H1 (cell line): ENCODE data around the gene OCIAD1.

Experiments used
- BCL11A ChIP-seq, 2 experiments: IDR thresholded peaks; one replicate each; pipeline ENCODE4 v1.6.1; 2011; ENCODE audit warnings: low read depth in 2 of 2, low read length in 2 of 2, mild to moderate bottlenecking in 2 of 2
- CBX5 ChIP-seq: fragments of 300-800, 300-1000 bp; sonication (generic); IDR thresholded peaks from 2 replicates; pipeline ENCODE4 v1.7.1; 2016; ENCODE audit warnings: antibody characterized with exemption, low read length, low read depth
- CREB1 ChIP-seq: IDR thresholded peaks from 2 replicates; pipeline ENCODE4 v1.6.1; 2012; ENCODE audit warnings: inconsistent platforms
- EP300 ChIP-seq, 2 experiments: IDR thresholded peaks; 1 replicate in 1 of 2; 2 replicates in 1 of 2; pipeline ENCODE4 v1.6.1; 2011 to 2012; ENCODE audit warnings: low read depth in 2 of 2, low read length in 2 of 2, mild to moderate bottlenecking in 2 of 2, borderline replicate concordance in 1 of 2, inconsistent platforms in 1 of 2, moderate library complexity in 1 of 2
- POLR2A ChIP-seq, 2 experiments: IDR thresholded peaks; 1 replicate in 1 of 2; 2 replicates in 1 of 2; pipeline ENCODE4 v1.6.1; 2011; ENCODE audit warnings: low read depth in 2 of 2, low read length in 2 of 2, mild to moderate bottlenecking in 2 of 2; ENCODE audit errors: control extremely low read depth in 1 of 2
- POLR2AphosphoS5 ChIP-seq: IDR thresholded peaks from 2 replicates; pipeline ENCODE4 v1.6.1; 2011; ENCODE audit warnings: low read depth, low read length
- RFX5 ChIP-seq: IDR thresholded peaks from 2 replicates; pipeline ENCODE4 v1.6.1; 2011; ENCODE audit warnings: low read depth, low read length, improper control_type of control experiment, borderline replicate concordance
- SP4 ChIP-seq: IDR thresholded peaks from 2 replicates; pipeline ENCODE4 v1.6.1; 2012; ENCODE audit warnings: low read length, inconsistent platforms
- SRF ChIP-seq: IDR thresholded peaks from 2 replicates; pipeline ENCODE4 v1.6.1; 2011; ENCODE audit warnings: mild to moderate bottlenecking, low read depth, low read length, moderate library complexity
- TAF1 ChIP-seq: IDR thresholded peaks from 2 replicates; pipeline ENCODE4 v1.6.1; 2011; ENCODE audit warnings: mild to moderate bottlenecking, low read depth, low read length
- ZNF274 ChIP-seq: IDR thresholded peaks from 2 replicates; pipeline ENCODE4 v1.7.0; 2012; ENCODE audit warnings: low read length, borderline replicate concordance; ENCODE audit errors: extremely low read depth
- TF ChIP-seq, protein P1 (sequence below), 3 experiments: IDR thresholded peaks; 1 replicate in 2 of 3; 2 replicates in 1 of 3; pipeline versions ENCODE4 v1.5.1 to v1.6.1; 2011; ENCODE audit warnings: low read length in 3 of 3, mild to moderate bottlenecking in 3 of 3, inconsistent platforms in 2 of 3, low read depth in 1 of 3, moderate library complexity in 1 of 3; ENCODE audit not compliant: insufficient read depth in 1 of 3; ENCODE audit errors: control extremely low read depth in 1 of 3
- TF ChIP-seq, protein P2 (sequence below): IDR thresholded peaks from 2 replicates; pipeline ENCODE4 v1.6.1; 2011; ENCODE audit warnings: low read length, improper control_type of control experiment
- TF ChIP-seq, protein P3 (sequence below): IDR thresholded peaks from 2 replicates; pipeline ENCODE4 v1.6.1; 2011; ENCODE audit warnings: low read depth, mild to moderate bottlenecking, low read length; ENCODE audit not compliant: insufficient read depth

DNA sequence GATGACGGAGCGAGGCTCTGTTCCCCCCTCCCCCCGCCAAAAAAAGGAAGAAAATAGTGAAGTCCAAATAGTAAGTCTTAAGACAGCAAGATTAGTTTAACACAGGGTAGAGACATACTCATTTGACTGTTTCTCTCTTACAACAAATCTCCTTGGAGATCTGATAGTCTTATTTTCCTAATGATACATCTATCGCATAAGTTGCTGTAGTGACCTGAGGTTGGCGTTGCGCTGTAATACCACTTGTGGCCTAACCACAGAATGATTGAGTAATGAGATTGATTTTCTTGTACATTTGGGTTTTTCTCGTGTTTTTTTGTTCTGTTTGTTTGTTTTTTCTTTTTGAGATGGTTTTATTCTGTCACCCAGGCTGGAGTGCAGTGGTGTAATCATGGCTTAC lies 27.2 kb downstream of the OCIAD1 start:
- TF ChIP-seq RFX5 (no peak), EP300 (IDR thresholded peaks at IDR 0.05; ENCODE audit: borderline replicate concordance in 1 of 2, low read depth in 2 of 2, low read length in 2 of 2) (no peak), SRF (no peak), SP4 (no peak), CREB1 (no peak), POLR2AphosphoS5 (no peak), CBX5 (no peak), TAF1 (no peak), BCL11A (IDR thresholded peaks at IDR 0.05; ENCODE audit: low read depth in 2 of 2, low read length in 2 of 2) (no peak), ZNF274 (no peak), POLR2A (IDR thresholded peaks at IDR 0.05; ENCODE audit: control extremely low read depth in 1 of 2, low read depth in 2 of 2, low read length in 2 of 2) (no peak)
- TF ChIP-seq, protein P1, sequence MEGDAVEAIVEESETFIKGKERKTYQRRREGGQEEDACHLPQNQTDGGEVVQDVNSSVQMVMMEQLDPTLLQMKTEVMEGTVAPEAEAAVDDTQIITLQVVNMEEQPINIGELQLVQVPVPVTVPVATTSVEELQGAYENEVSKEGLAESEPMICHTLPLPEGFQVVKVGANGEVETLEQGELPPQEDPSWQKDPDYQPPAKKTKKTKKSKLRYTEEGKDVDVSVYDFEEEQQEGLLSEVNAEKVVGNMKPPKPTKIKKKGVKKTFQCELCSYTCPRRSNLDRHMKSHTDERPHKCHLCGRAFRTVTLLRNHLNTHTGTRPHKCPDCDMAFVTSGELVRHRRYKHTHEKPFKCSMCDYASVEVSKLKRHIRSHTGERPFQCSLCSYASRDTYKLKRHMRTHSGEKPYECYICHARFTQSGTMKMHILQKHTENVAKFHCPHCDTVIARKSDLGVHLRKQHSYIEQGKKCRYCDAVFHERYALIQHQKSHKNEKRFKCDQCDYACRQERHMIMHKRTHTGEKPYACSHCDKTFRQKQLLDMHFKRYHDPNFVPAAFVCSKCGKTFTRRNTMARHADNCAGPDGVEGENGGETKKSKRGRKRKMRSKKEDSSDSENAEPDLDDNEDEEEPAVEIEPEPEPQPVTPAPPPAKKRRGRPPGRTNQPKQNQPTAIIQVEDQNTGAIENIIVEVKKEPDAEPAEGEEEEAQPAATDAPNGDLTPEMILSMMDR (IDR thresholded peaks at IDR 0.05; ENCODE audit: control extremely low read depth in 1 of 3, insufficient read depth in 1 of 3, low read depth in 1 of 3, low read length in 3 of 3): no peak
- TF ChIP-seq, protein P2, sequence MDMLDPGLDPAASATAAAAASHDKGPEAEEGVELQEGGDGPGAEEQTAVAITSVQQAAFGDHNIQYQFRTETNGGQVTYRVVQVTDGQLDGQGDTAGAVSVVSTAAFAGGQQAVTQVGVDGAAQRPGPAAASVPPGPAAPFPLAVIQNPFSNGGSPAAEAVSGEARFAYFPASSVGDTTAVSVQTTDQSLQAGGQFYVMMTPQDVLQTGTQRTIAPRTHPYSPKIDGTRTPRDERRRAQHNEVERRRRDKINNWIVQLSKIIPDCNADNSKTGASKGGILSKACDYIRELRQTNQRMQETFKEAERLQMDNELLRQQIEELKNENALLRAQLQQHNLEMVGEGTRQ: no peak
- TF ChIP-seq, protein P3, sequence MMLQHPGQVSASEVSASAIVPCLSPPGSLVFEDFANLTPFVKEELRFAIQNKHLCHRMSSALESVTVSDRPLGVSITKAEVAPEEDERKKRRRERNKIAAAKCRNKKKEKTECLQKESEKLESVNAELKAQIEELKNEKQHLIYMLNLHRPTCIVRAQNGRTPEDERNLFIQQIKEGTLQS: no peak
